Astrocyte (in vitro differentiated cells and primary cell): ENCODE results near the gene MAPKAP1. TPM values are rescaled to one million over a fixed set of nuclear protein-coding genes. Genes with fewer than 3 reads are reported as not detected.

Experiments
- DNase-seq: peaks from one replicate; pipeline ENCODE4 v3.0.0-alpha.2; 2010; ENCODE audit warnings: low read depth
- FAIRE-seq: peaks from 2 replicates; lab custom pipeline; 2011; peaks lifted over from hg19 to GRCh38; lab: Jason Lieb, UNC
- H2AFZ ChIP-seq: 2 replicates; pipeline ENCODE4 v1.6.0; 2012; ENCODE audit warnings: low read depth, low read length, inconsistent platforms
- H3K27ac ChIP-seq: 2 replicates; pipeline ENCODE4 v1.5.1; 2011; ENCODE audit warnings: low read depth, low read length, inconsistent platforms
- H3K27me3 ChIP-seq: 2 replicates; pipeline ENCODE4 v1.6.0; 2011; ENCODE audit warnings: low read length, inconsistent platforms; ENCODE audit not compliant: insufficient read depth
- H3K36me3 ChIP-seq: 2 replicates; pipeline ENCODE4 v1.5.1; 2011; ENCODE audit warnings: low read length, inconsistent platforms; ENCODE audit not compliant: insufficient read depth
- H3K4me1 ChIP-seq: 2 replicates; pipeline ENCODE4 v1.5.1; 2011; ENCODE audit warnings: low read length, inconsistent platforms; ENCODE audit not compliant: insufficient read depth
- H3K4me2 ChIP-seq: 2 replicates; pipeline ENCODE4 v1.6.0; 2012; ENCODE audit warnings: low read length, inconsistent platforms
- H3K4me3 ChIP-seq: 2 replicates; pipeline ENCODE4 v1.5.1; 2011; ENCODE audit warnings: low read depth, mild to moderate bottlenecking, low read length, inconsistent platforms; ENCODE audit not compliant: insufficient read depth
- H3K79me2 ChIP-seq: 2 replicates; pipeline ENCODE4 v1.6.0; 2012; ENCODE audit warnings: mild to moderate bottlenecking, low read length, inconsistent platforms; ENCODE audit not compliant: insufficient read depth
- H3K9ac ChIP-seq: 2 replicates; pipeline ENCODE4 v1.6.0; 2012; ENCODE audit warnings: mild to moderate bottlenecking, low read length, inconsistent platforms
- H3K9me3 ChIP-seq: 2 replicates; pipeline ENCODE4 v1.5.1; 2012; ENCODE audit warnings: low read depth, mild to moderate bottlenecking, low read length, inconsistent platforms; ENCODE audit not compliant: insufficient read depth
- H4K20me1 ChIP-seq: 2 replicates; pipeline ENCODE4 v1.6.0; 2012; ENCODE audit warnings: low read length, inconsistent platforms; ENCODE audit not compliant: insufficient read depth
- H3K27ac Mint-ChIP-seq: one replicate; pipeline ENCODE4 v1.8.0; 2021; ENCODE audit warnings: mild to moderate bottlenecking, mixed read lengths; ENCODE audit not compliant: unreplicated experiment
- H3K27me3 Mint-ChIP-seq: one replicate; pipeline ENCODE4 v1.8.0; 2021; ENCODE audit warnings: low read depth, mixed read lengths; ENCODE audit not compliant: unreplicated experiment
- H3K36me3 Mint-ChIP-seq: one replicate; pipeline ENCODE4 v1.8.0; 2021; ENCODE audit warnings: low read depth, mixed read lengths; ENCODE audit not compliant: unreplicated experiment
- H3K4me1 Mint-ChIP-seq: one replicate; pipeline ENCODE4 v1.8.0; 2021; ENCODE audit warnings: low read depth, mixed read lengths; ENCODE audit not compliant: unreplicated experiment
- H3K4me3 Mint-ChIP-seq: one replicate; pipeline ENCODE4 v1.8.0; 2021; ENCODE audit warnings: mild to moderate bottlenecking, moderate library complexity, mixed read lengths; ENCODE audit not compliant: unreplicated experiment
- H3K9me3 Mint-ChIP-seq: one replicate; pipeline ENCODE4 v1.8.0; 2021; ENCODE audit warnings: mild to moderate bottlenecking, mixed read lengths; ENCODE audit not compliant: unreplicated experiment
- CTCF ChIP-seq: IDR thresholded peaks from 2 replicates; pipeline ENCODE4 v1.5.1; 2011; ENCODE audit warnings: low read depth, mild to moderate bottlenecking, inconsistent platforms, low read length, moderate library complexity; ENCODE audit not compliant: insufficient read depth
- EZH2 ChIP-seq: IDR thresholded peaks from 2 replicates; pipeline ENCODE4 v1.6.1; 2012; ENCODE audit warnings: mild to moderate bottlenecking, low read length, inconsistent platforms; ENCODE audit not compliant: insufficient read depth
- total RNA-seq: library from RNA; stranded (reverse); gene quantifications from 2 replicates; pipeline ENCODE4 v1.2.1, GENCODE V29; 2021

MAPKAP1 gene
- total RNA-seq, 1 donor from 2014 or later: 109 TPM

- H3K36me3 Mint-ChIP-seq: no peaks in the 10 kb centered on the region
- Histone ChIP-seq H3K27ac (no peak overlapping the region), H3K36me3 (no peaks in the 10 kb centered on the region), H4K20me1 (no peaks in the 10 kb centered on the region), H3K27me3 (no peaks in the 10 kb centered on the region), H3K4me3 (no peak overlapping the region), H3K9ac (no peak overlapping the region), H3K4me2 (no peak overlapping the region), H3K4me1 (peaks cover 4% of the 10 kb centered on the region), H3K79me2 (no peaks in the 10 kb centered on the region), H2AFZ (no peak overlapping the region), H3K9me3 (peaks cover 4% of the 10 kb centered on the region)
- H3K9me3 Mint-ChIP-seq: peaks cover 2% of the 10 kb centered on the region
- peaks cover 3% of the 10 kb centered on the region for H3K27me3 Mint-ChIP-seq
- peak overlapping the region; percentile 25 for H3K4me3 Mint-ChIP-seq
- TF ChIP-seq EZH2: no peak
- TF ChIP-seq CTCF: no peak
- DNase-seq (no peak), FAIRE-seq (no peak)
- H3K4me1 Mint-ChIP-seq: peaks cover 9% of the 10 kb centered on the region
- peak overlapping the region; percentile 88 for H3K27ac Mint-ChIP-seq
Observed at GRCh38 chr9:125406810-125407087, 300.3 kb downstream of the MAPKAP1 start.

GRCh38 chr9:125405938-125406809 is 300.8 kb downstream of the MAPKAP1 start:
- peak overlapping the region; percentile 25 for H3K4me3 Mint-ChIP-seq
- Histone ChIP-seq H3K4me3 (no peak overlapping the region), H3K4me1 (peaks cover 4% of the 10 kb centered on the region), H3K4me2 (no peak overlapping the region), H3K79me2 (no peaks in the 10 kb centered on the region), H3K27ac (no peak overlapping the region), H3K27me3 (no peaks in the 10 kb centered on the region), H3K9me3 (peaks cover 4% of the 10 kb centered on the region), H3K36me3 (no peaks in the 10 kb centered on the region), H4K20me1 (no peaks in the 10 kb centered on the region), H2AFZ (no peak overlapping the region), H3K9ac (no peak overlapping the region)
- TF ChIP-seq EZH2 (no peak), CTCF (no peak)
- no peak for DNase-seq
- H3K27ac Mint-ChIP-seq: peak overlapping the region; percentile 88
- peaks cover 3% of the 10 kb centered on the region for H3K27me3 Mint-ChIP-seq
- peaks cover 2% of the 10 kb centered on the region for H3K9me3 Mint-ChIP-seq
- FAIRE-seq: no peak
- no peaks in the 10 kb centered on the region for H3K36me3 Mint-ChIP-seq
- H3K4me1 Mint-ChIP-seq: peaks cover 9% of the 10 kb centered on the region

- no peak overlapping the region for H3K4me3 Mint-ChIP-seq
- no peaks in the 10 kb centered on the region for H3K9me3 Mint-ChIP-seq
Observed at GRCh38 chr9:125404733-125405132, 302.3 kb downstream of the MAPKAP1 start.

More at GRCh38 chr9:125404733-125405132, 302.3 kb downstream of the MAPKAP1 start:
- Histone ChIP-seq H3K27ac (no peak overlapping the region), H3K9me3 (no peaks in the 10 kb centered on the region), H3K27me3 (no peaks in the 10 kb centered on the region), H3K4me2 (no peak overlapping the region), H2AFZ (no peak overlapping the region), H3K9ac (no peak overlapping the region), H3K36me3 (no peaks in the 10 kb centered on the region), H4K20me1 (no peaks in the 10 kb centered on the region), H3K4me1 (peaks cover 4% of the 10 kb centered on the region), H3K79me2 (no peaks in the 10 kb centered on the region), H3K4me3 (no peak overlapping the region)
- H3K36me3 Mint-ChIP-seq: no peaks in the 10 kb centered on the region
- no peak overlapping the region for H3K27ac Mint-ChIP-seq
- H3K4me1 Mint-ChIP-seq: peaks cover 9% of the 10 kb centered on the region
- FAIRE-seq (no peak), DNase-seq (no peak)
- TF ChIP-seq EZH2 (no peak), CTCF (no peak)
- H3K27me3 Mint-ChIP-seq: no peaks in the 10 kb centered on the region
